Muscle of back (tissue), 11 donors: ENCODE data around the gene SMAD5. TPM values are rescaled to one million over a fixed set of nuclear protein-coding genes. Genes with fewer than 3 reads are reported as not detected.

Source experiments
- DNase-seq, 3 donors: peaks; one replicate each; pipeline versions ENCODE4 v3.0.0 to v3.0.0-alpha.2; 2013
- polyA plus RNA-seq, 10 donors: library from polyadenylated mRNA; unstranded; fragments of 120-200 nt; gene quantifications; one replicate each; pipeline ENCODE4 v1.2.1, GENCODE V29; 2013; ENCODE audit not compliant: insufficient read length in 10 of 10

SMAD5 gene
- polyA plus RNA-seq, 10 donors, result 33.1 to 53.7 (median 45.9) TPM

GRCh38 chr5:136153581-136154236, 21.1 kb downstream of the SMAD5 start:
- no peak for DNase-seq

- no peak for DNase-seq
These were observed 22.4 kb downstream of the SMAD5 start for GRCh38 chr5:136155078-136155477.

GRCh38 chr5:136155761-136156160, 23.1 kb downstream of the SMAD5 start:
- no peak for DNase-seq

- DNase-seq, result no peak
These were observed 24.9 kb downstream of the SMAD5 start for GRCh38 chr5:136157514-136157913.

- DNase-seq, result no peak
These were observed 26.8 kb downstream of the SMAD5 start for GRCh38 chr5:136159457-136159856.

- no peak for DNase-seq
These were observed 29.4 kb downstream of the SMAD5 start for GRCh38 chr5:136162008-136162407.

GRCh38 chr5:136164226-136164625, 31.6 kb downstream of the SMAD5 start:
- DNase-seq, result no peak

GRCh38 chr5:136166909-136167308, 34.3 kb downstream of the SMAD5 start:
- no peak for DNase-seq

- no peak for DNase-seq
These were observed 36.6 kb downstream of the SMAD5 start for GRCh38 chr5:136169218-136169617.

GRCh38 chr5:136174021-136174659, 41.5 kb downstream of the SMAD5 start:
- peak; percentile 38 to 65 (median 40) for DNase-seq

- DNase-seq, result no peak
These were observed 50.0 kb downstream of the SMAD5 start for GRCh38 chr5:136182618-136183017.

- DNase-seq, result no peak
These were observed 53.5 kb downstream of the SMAD5 start for GRCh38 chr5:136185974-136186665.

- DNase-seq, result no peak
These were observed 54.2 kb downstream of the SMAD5 start for GRCh38 chr5:136186796-136187195.

- DNase-seq, result no peak
These were observed 56.2 kb downstream of the SMAD5 start for GRCh38 chr5:136188859-136189258.

- DNase-seq, result peak in 2 of 3 donors; percentile 43 to 62
These were observed 57.6 kb downstream of the SMAD5 start for GRCh38 chr5:136190091-136190720.

GRCh38 chr5:136190904-136191303, 58.3 kb downstream of the SMAD5 start:
- no peak for DNase-seq

- DNase-seq, result peak in 2 of 3 donors; percentile 30 to 42
These were observed 58.8 kb downstream of the SMAD5 start for GRCh38 chr5:136191304-136192014.

- peak in 1 of 3 donors; percentile 56 for DNase-seq
These were observed 59.4 kb downstream of the SMAD5 start for GRCh38 chr5:136192015-136192525.

GRCh38 chr5:136192526-136193321, 60.1 kb downstream of the SMAD5 start, which contains the start of gene SMIM32:
TSS of gene SMIM32 (minus strand) at chr5:136193162. CDS start at chr5:136192524, 638 bp downstream.
- DNase-seq, result peak in 1 of 3 donors; percentile 21

GRCh38 chr5:136193322-136193935, 60.8 kb downstream of the SMAD5 start:
- DNase-seq, result peak in 1 of 3 donors; percentile 48
